Hepatocyte (in vitro differentiated cells): ENCODE data around the gene GTPBP2.

Experiments used
- CTCF ChIP-seq: fragments of 200-600 bp; sonication (generic); IDR thresholded peaks from 2 replicates; pipeline ENCODE4 v1.5.1; 2016; ENCODE audit warnings: antibody characterized with exemption, mild to moderate bottlenecking; ENCODE audit not compliant: poor library complexity
- EZH2 ChIP-seq: fragments of 200-600 bp; sonication (generic); IDR thresholded peaks from 2 replicates; pipeline ENCODE4 v1.6.1; 2016; ENCODE audit warnings: antibody characterized with exemption, mild to moderate bottlenecking, borderline replicate concordance
- EZH2phosphoT487 ChIP-seq: fragments of 200-600 bp; sonication (generic); IDR thresholded peaks from one replicate; pipeline ENCODE4 v1.6.1; 2018; ENCODE audit warnings: antibody characterized with exemption, mild to moderate bottlenecking, low read depth, moderate library complexity; ENCODE audit not compliant: unreplicated experiment, severe bottlenecking

- TF ChIP-seq CTCF (no peak), EZH2 (no peak), EZH2phosphoT487 (no peak)
Observed at GRCh38 chr6:43570876-43571441, 58.1 kb downstream of the GTPBP2 start.
